Activated effector memory CD4-positive, alpha-beta T cell treated with Interleukin-2 at 50 U/mL for 16 hours (primary cell): ENCODE results near the gene ANKRD1.
"Not testable (repeated sequence)": the region's sequence is repeated elsewhere in the genome, so short reads cannot be mapped to it uniquely, and the experiment has no call there.

ENCODE experiments used
- DNase-seq: peaks from one replicate; pipeline ENCODE4 v3.0.0-alpha.2; 2020

The ANKRD1 gene

GRCh38 chr10:90920986-90921666 is at the start of gene ANKRD1:
Gene ANKRD1 (minus strand): TSS chr10:90921087. CDS start chr10:90921027, 60 bp downstream.
- no peak for DNase-seq

- DNase-seq: no peak
Observed at GRCh38 chr10:90969947-90970673, 49.2 kb upstream of the ANKRD1 start.

GRCh38 chr10:90969121-90969534 is 48.2 kb upstream of the ANKRD1 start:
- no peak for DNase-seq

GRCh38 chr10:90968328-90969081 is 47.6 kb upstream of the ANKRD1 start:
- no peak for DNase-seq

GRCh38 chr10:90967865-90968264 is 47.0 kb upstream of the ANKRD1 start:
- no peak for DNase-seq

GRCh38 chr10:90966146-90966545 is 45.3 kb upstream of the ANKRD1 start:
- DNase-seq: no peak

GRCh38 chr10:90965720-90966119 is 44.8 kb upstream of the ANKRD1 start:
- no peak for DNase-seq

GRCh38 chr10:90964781-90965465 is 44.0 kb upstream of the ANKRD1 start:
- DNase-seq: no peak

- no peak for DNase-seq
Observed at GRCh38 chr10:90963331-90963730, 42.4 kb upstream of the ANKRD1 start.

GRCh38 chr10:90960355-90960814 is 39.5 kb upstream of the ANKRD1 start:
- no peak for DNase-seq

- no peak for DNase-seq
Observed at GRCh38 chr10:90959826-90960225, 38.9 kb upstream of the ANKRD1 start.

GRCh38 chr10:90958781-90959180 is 37.9 kb upstream of the ANKRD1 start:
- DNase-seq: no peak

- no peak for DNase-seq
Observed at GRCh38 chr10:90947030-90947960, 26.4 kb upstream of the ANKRD1 start.

GRCh38 chr10:90945491-90946070 is 24.7 kb upstream of the ANKRD1 start:
- DNase-seq: no peak

- no peak for DNase-seq
Observed at GRCh38 chr10:90944749-90945148, 23.9 kb upstream of the ANKRD1 start.

GRCh38 chr10:90942980-90943379 is 22.1 kb upstream of the ANKRD1 start:
- not testable (repeated sequence) for DNase-seq

GRCh38 chr10:90939648-90940047 is 18.8 kb upstream of the ANKRD1 start:
- no peak for DNase-seq

- no peak for DNase-seq
Observed at GRCh38 chr10:90939116-90939515, 18.2 kb upstream of the ANKRD1 start.

GRCh38 chr10:90937645-90938258 is 16.9 kb upstream of the ANKRD1 start:
- DNase-seq: no peak

- no peak for DNase-seq
Observed at GRCh38 chr10:90936276-90936659, 15.4 kb upstream of the ANKRD1 start.
